ENCODE results near the gene RTKN2. TPM values are rescaled to one million over a fixed set of nuclear protein-coding genes. Genes with fewer than 3 reads are reported as not detected.

RTKN2 gene
- total RNA-seq, 1 donor from 2014 or later, result 2.5 TPM

- no peak for DNase-seq (ENCODE audit: extremely low spot score in 2 of 2)
- TF ChIP-seq, protein P1, sequence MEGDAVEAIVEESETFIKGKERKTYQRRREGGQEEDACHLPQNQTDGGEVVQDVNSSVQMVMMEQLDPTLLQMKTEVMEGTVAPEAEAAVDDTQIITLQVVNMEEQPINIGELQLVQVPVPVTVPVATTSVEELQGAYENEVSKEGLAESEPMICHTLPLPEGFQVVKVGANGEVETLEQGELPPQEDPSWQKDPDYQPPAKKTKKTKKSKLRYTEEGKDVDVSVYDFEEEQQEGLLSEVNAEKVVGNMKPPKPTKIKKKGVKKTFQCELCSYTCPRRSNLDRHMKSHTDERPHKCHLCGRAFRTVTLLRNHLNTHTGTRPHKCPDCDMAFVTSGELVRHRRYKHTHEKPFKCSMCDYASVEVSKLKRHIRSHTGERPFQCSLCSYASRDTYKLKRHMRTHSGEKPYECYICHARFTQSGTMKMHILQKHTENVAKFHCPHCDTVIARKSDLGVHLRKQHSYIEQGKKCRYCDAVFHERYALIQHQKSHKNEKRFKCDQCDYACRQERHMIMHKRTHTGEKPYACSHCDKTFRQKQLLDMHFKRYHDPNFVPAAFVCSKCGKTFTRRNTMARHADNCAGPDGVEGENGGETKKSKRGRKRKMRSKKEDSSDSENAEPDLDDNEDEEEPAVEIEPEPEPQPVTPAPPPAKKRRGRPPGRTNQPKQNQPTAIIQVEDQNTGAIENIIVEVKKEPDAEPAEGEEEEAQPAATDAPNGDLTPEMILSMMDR (IDR thresholded peaks at IDR 0.05), result no peak
- TF ChIP-seq POLR2AphosphoS5 (IDR thresholded peaks at IDR 0.05; ENCODE audit: insufficient read depth in 1 of 2, low read depth in 1 of 2) (no peak), POLR2A (IDR thresholded peaks at IDR 0.05) (no peak)
- intact Hi-C loops (cut with DNase I), result no loop called here
- H3K36me3 ChIP-seq, result no peaks in the 10 kb centered on the region
- H3K4me1 ChIP-seq, result peaks cover 30% of the 10 kb centered on the region
- no peak overlapping the region for H3K4me3 ChIP-seq
- H3K27ac ChIP-seq, result no peak overlapping the region
- H3K27me3 ChIP-seq, result no peaks in the 10 kb centered on the region
- H3K9me3 ChIP-seq, result no peaks in the 10 kb centered on the region
These were observed 30.7 kb downstream of the RTKN2 start for GRCh38 chr10:62237966-62238365.

DNA sequence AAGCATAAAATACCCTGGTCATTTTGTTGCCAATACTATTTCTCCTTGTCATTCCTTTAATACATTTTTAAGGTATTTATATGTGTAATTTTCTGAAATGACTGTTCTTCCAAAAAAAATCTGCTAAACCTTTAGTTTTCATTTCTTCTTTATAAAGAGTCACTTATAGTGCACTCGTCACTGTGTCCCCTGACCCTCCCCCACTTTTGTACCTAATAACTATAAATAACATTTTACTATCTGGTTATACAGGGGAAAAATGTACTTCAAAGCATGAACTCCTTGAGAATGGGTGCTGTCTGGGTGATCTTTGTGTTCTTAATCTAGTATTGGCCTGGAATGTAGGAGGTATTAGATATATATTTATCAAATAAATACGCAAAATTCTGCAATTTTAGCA is 31.1 kb downstream of the RTKN2 start:
- Histone ChIP-seq H3K4me1 (peaks cover 30% of the 10 kb centered on the region), H3K9me3 (no peaks in the 10 kb centered on the region), H3K4me3 (no peak overlapping the region), H3K27me3 (no peaks in the 10 kb centered on the region), H3K27ac (no peak overlapping the region), H3K36me3 (no peaks in the 10 kb centered on the region)
- intact Hi-C loops (cut with DNase I), result no loop called here
- DNase-seq (ENCODE audit: extremely low spot score in 2 of 2), result no peak
- TF ChIP-seq, protein P1 (IDR thresholded peaks at IDR 0.05), result no peak
- no peak for TF ChIP-seq POLR2A (IDR thresholded peaks at IDR 0.05)
- TF ChIP-seq POLR2AphosphoS5 (IDR thresholded peaks at IDR 0.05; ENCODE audit: insufficient read depth in 1 of 2, low read depth in 1 of 2), result no peak

- no peaks in the 10 kb centered on the region for H3K9me3 ChIP-seq
- no peaks in the 10 kb centered on the region for H3K36me3 ChIP-seq
- no peaks in the 10 kb centered on the region for H3K27me3 ChIP-seq
- no peak overlapping the region for H3K27ac ChIP-seq
- intact Hi-C loops (cut with DNase I), result no loop called here
- no peak for DNase-seq (ENCODE audit: extremely low spot score in 2 of 2)
- TF ChIP-seq, protein P1 (IDR thresholded peaks at IDR 0.05), result no peak
- no peak for TF ChIP-seq POLR2A (IDR thresholded peaks at IDR 0.05)
- TF ChIP-seq POLR2AphosphoS5 (IDR thresholded peaks at IDR 0.05; ENCODE audit: insufficient read depth in 1 of 2, low read depth in 1 of 2), result no peak
- no peak overlapping the region for H3K4me3 ChIP-seq
- peaks cover 31% of the 10 kb centered on the region for H3K4me1 ChIP-seq
These were observed 34.5 kb downstream of the RTKN2 start for GRCh38 chr10:62234077-62234605.

- TF ChIP-seq POLR2AphosphoS5 (IDR thresholded peaks at IDR 0.05; ENCODE audit: insufficient read depth in 1 of 2, low read depth in 1 of 2) (no peak), POLR2A (IDR thresholded peaks at IDR 0.05) (no peak)
- TF ChIP-seq, protein P1 (IDR thresholded peaks at IDR 0.05), result no peak
- no peaks in the 10 kb centered on the region for H3K9me3 ChIP-seq
- intact Hi-C loops (cut with DNase I), result no loop called here
- DNase-seq (ENCODE audit: extremely low spot score in 2 of 2), result no peak
- H3K27ac ChIP-seq, result no peak overlapping the region
- no peaks in the 10 kb centered on the region for H3K27me3 ChIP-seq
- no peaks in the 10 kb centered on the region for H3K36me3 ChIP-seq
- H3K4me1 ChIP-seq, result peaks cover 24% of the 10 kb centered on the region
- no peak overlapping the region for H3K4me3 ChIP-seq
These were observed 35.1 kb downstream of the RTKN2 start for GRCh38 chr10:62233356-62234076.

- TF ChIP-seq POLR2A (IDR thresholded peaks at IDR 0.05), result no peak
- TF ChIP-seq POLR2AphosphoS5 (IDR thresholded peaks at IDR 0.05; ENCODE audit: insufficient read depth in 1 of 2, low read depth in 1 of 2), result no peak
- TF ChIP-seq, protein P1 (IDR thresholded peaks at IDR 0.05), result no peak
- Histone ChIP-seq H3K9me3 (no peaks in the 10 kb centered on the region), H3K4me1 (peaks cover 14% of the 10 kb centered on the region), H3K27ac (no peak overlapping the region), H3K4me3 (no peak overlapping the region), H3K27me3 (no peaks in the 10 kb centered on the region), H3K36me3 (no peaks in the 10 kb centered on the region)
- intact Hi-C loops (cut with DNase I), result no loop called here
- DNase-seq (ENCODE audit: extremely low spot score in 2 of 2), result no peak
These were observed 36.8 kb downstream of the RTKN2 start for GRCh38 chr10:62231805-62232204.
